IMR-90 (cell line): Measurements from ENCODE around the gene HDAC10. TPM values are rescaled to one million over a fixed set of nuclear protein-coding genes. Genes with fewer than 3 reads are reported as not detected.

Experiments used
- ATAC-seq: fragments of 200-7000 bp; cut with Tn5 transposase; 2 replicates; pipeline ENCODE4 v1.9.1; 2020; ENCODE audit warnings: low read depth, mild to moderate bottlenecking, moderate library complexity
- BruUV-seq: library from RNA; stranded (reverse); fragments of 400-500 nt; replicated peaks from 2 replicates; lab custom pipeline; 2021; lab: Mats Ljungman, UMichigan
- CTCF ChIA-PET: fragments of 300-600 bp; formaldehyde crosslinking; extraction: SDS; loops from one replicate; lab custom pipeline; 2021; ENCODE audit warnings: antibody characterized with exemption; lab: Yijun Ruan, JAX
- POLR2A ChIA-PET: fragments of 300-600 bp; sonication (Branson Sonifier 250); formaldehyde crosslinking; loops from one replicate; lab custom pipeline; 2022; ENCODE audit warnings: antibody characterized with exemption; ENCODE audit not compliant: unreplicated experiment; lab: Charles Lee
- DNase-seq: peaks from one replicate; pipeline ENCODE4 v3.0.0; 2013
- H2AFZ ChIP-seq: replicated peaks from 2 replicates; pipeline ENCODE3; 2013; ENCODE audit warnings: low read length, mild to moderate bottlenecking; ENCODE audit not compliant: poor library complexity
- H2AK5ac ChIP-seq: 2 replicates; pipeline ENCODE4 v1.6.1; 2013; ENCODE audit warnings: low read depth, low read length, inconsistent platforms
- H2AK9ac ChIP-seq: replicated peaks from 2 replicates; pipeline ENCODE3; 2013; ENCODE audit warnings: mild to moderate bottlenecking, low read depth, low read length, moderate library complexity; ENCODE audit not compliant: poor library complexity
- H2BK120ac ChIP-seq: 2 replicates; pipeline ENCODE4 v1.6.1; 2013; ENCODE audit warnings: low read depth, low read length, inconsistent platforms
- H2BK15ac ChIP-seq: 3 replicates; pipeline ENCODE4 v1.6.1; 2013; ENCODE audit warnings: low read depth, low read length, inconsistent platforms
- H2BK20ac ChIP-seq: 2 replicates; pipeline ENCODE4 v1.6.1; 2013; ENCODE audit warnings: low read depth, mild to moderate bottlenecking, inconsistent platforms, low read length, moderate library complexity
- H2BK5ac ChIP-seq: 2 replicates; pipeline ENCODE4 v1.6.1; 2013; ENCODE audit warnings: mild to moderate bottlenecking, low read depth, low read length, inconsistent platforms; ENCODE audit not compliant: poor library complexity, severe bottlenecking
- H3K14ac ChIP-seq: replicated peaks from 2 replicates; pipeline ENCODE4 v1.6.1; 2013; ENCODE audit warnings: low read depth, low read length, inconsistent platforms
- H3K18ac ChIP-seq: 2 replicates; pipeline ENCODE4 v1.6.1; 2013; ENCODE audit warnings: low read depth, low read length, control low read depth
- H3K23ac ChIP-seq: 2 replicates; pipeline ENCODE4 v1.6.1; 2013; ENCODE audit warnings: low read depth, low read length, inconsistent platforms
- H3K27ac ChIP-seq: 2 replicates; pipeline ENCODE4 v1.5.1; 2013; ENCODE audit warnings: mild to moderate bottlenecking, control low read depth, low read length; ENCODE audit not compliant: insufficient read depth
- H3K27me3 ChIP-seq: 2 replicates; pipeline ENCODE4 v1.6.1; 2013; ENCODE audit warnings: low read length; ENCODE audit not compliant: control insufficient read depth, insufficient read depth
- H3K36me3 ChIP-seq: 2 replicates; pipeline ENCODE4 v1.6.1; 2013; ENCODE audit warnings: low read length, mixed read lengths; ENCODE audit not compliant: control insufficient read depth, insufficient read depth
- H3K4ac ChIP-seq: 2 replicates; pipeline ENCODE4 v1.6.1; 2013; ENCODE audit warnings: low read depth, low read length, inconsistent platforms
- H3K4me1 ChIP-seq: 2 replicates; pipeline ENCODE4 v1.6.1; 2013; ENCODE audit warnings: low read length, mixed read lengths; ENCODE audit not compliant: control insufficient read depth, insufficient read depth
- H3K4me2 ChIP-seq: 2 replicates; pipeline ENCODE4 v1.6.1; 2013; ENCODE audit warnings: low read depth, mild to moderate bottlenecking, control low read depth, low read length, moderate library complexity
- H3K4me3 ChIP-seq: 2 replicates; pipeline ENCODE4 v1.5.1; 2013; ENCODE audit warnings: low read depth, mild to moderate bottlenecking, control low read depth, low read length, moderate library complexity; ENCODE audit not compliant: insufficient read depth
- H3K56ac ChIP-seq: 2 replicates; pipeline ENCODE4 v1.6.1; 2013; ENCODE audit warnings: low read length, inconsistent platforms; ENCODE audit not compliant: insufficient read depth; ENCODE audit errors: extremely low read depth
- H3K79me1 ChIP-seq, 2 experiments: 2 replicates each; pipeline ENCODE4 v1.6.1; 2013; ENCODE audit warnings: low read length in 2 of 2, inconsistent platforms in 1 of 2, low read depth in 1 of 2
- H3K9ac ChIP-seq: 2 replicates; pipeline ENCODE4 v1.6.1; 2013; ENCODE audit warnings: low read depth, low read length, control low read depth
- H3K9me1 ChIP-seq: 2 replicates; pipeline ENCODE4 v1.6.1; 2013; ENCODE audit warnings: low read length, inconsistent platforms; ENCODE audit not compliant: insufficient read depth
- H3K9me3 ChIP-seq: 2 replicates; pipeline ENCODE4 v1.6.1; 2013; ENCODE audit warnings: low read length; ENCODE audit not compliant: control insufficient read depth, insufficient read depth
- H4K20me1 ChIP-seq: 2 replicates; pipeline ENCODE4 v1.6.1; 2013; ENCODE audit warnings: low read length, inconsistent platforms; ENCODE audit not compliant: insufficient read depth
- H4K5ac ChIP-seq: 2 replicates; pipeline ENCODE4 v1.6.1; 2013; ENCODE audit warnings: mild to moderate bottlenecking, low read depth, low read length, control low read depth
- H4K8ac ChIP-seq, 2 experiments: 2 replicates each; pipeline ENCODE4 v1.6.1; 2013; ENCODE audit warnings: low read depth in 2 of 2, low read length in 2 of 2, control low read depth in 1 of 2, inconsistent platforms in 1 of 2
- H4K91ac ChIP-seq: 2 replicates; pipeline ENCODE4 v1.6.1; 2013; ENCODE audit warnings: low read depth, low read length, inconsistent platforms; ENCODE audit not compliant: insufficient read depth
- MAZ ChIP-seq: IDR thresholded peaks from 2 replicates; pipeline ENCODE4 v1.6.1; 2012; ENCODE audit warnings: low read depth, mild to moderate bottlenecking, low read length, improper control_type of control experiment, moderate library complexity, borderline replicate concordance
- MXI1 ChIP-seq: IDR thresholded peaks from 2 replicates; pipeline ENCODE4 v1.6.1; 2012; ENCODE audit warnings: low read depth, mild to moderate bottlenecking, low read length, moderate library complexity, borderline replicate concordance
- NFE2L2 ChIP-seq: fragments of 150-350 bp; IDR thresholded peaks from 2 replicates; pipeline ENCODE4 v1.6.1; 2016; ENCODE audit warnings: low read depth, mild to moderate bottlenecking, low read length
- RAD21 ChIP-seq: IDR thresholded peaks from 2 replicates; pipeline ENCODE4 v1.6.1; 2012; ENCODE audit warnings: low read length, improper control_type of control experiment
- RFX5 ChIP-seq: IDR thresholded peaks from 2 replicates; pipeline ENCODE4 v1.8.0; 2012; ENCODE audit warnings: low read depth, mild to moderate bottlenecking, low read length, moderate library complexity
- WGBS, 2 experiments: methylation state at CpG; one replicate each; pipeline versions ENCODE4 v1.1.5 to v1.1.7; 2013; ENCODE audit warnings: missing lambda C conversion rate in 2 of 2; ENCODE audit not compliant: insufficient read length in 1 of 2; ENCODE audit errors: extremely low coverage in 2 of 2; 5-methylcytosine and 5-hydroxymethylcytosine counted together
- dilution Hi-C: fragments of 300-500 bp; cut with HindIII; formaldehyde crosslinking; loops from one replicate; pipeline ENCODE4 v1.14.3; 2018; ENCODE audit warnings: low sequenced_read_pairs; ENCODE audit not compliant: unreplicated experiment
- in situ Hi-C: fragments of 300-500 bp; cut with MboI; formaldehyde crosslinking; loops from 3 replicates; pipeline ENCODE4 v1.14.3; 2019; ENCODE audit warnings: low sequenced_read_pairs, inconsistent platforms, mixed read lengths
- intact Hi-C: fragments of 100-400 bp; cut with micrococcal nuclease; formaldehyde crosslinking; loops from 2 replicates; pipeline ENCODE4 v1.10.0; 2022
- polyA plus RNA-seq, 3 experiments: library from polyadenylated mRNA; depleted of rRNA; stranded (reverse); fragments of >200 nt; gene quantifications; 2 replicates each; pipeline ENCODE4 v1.2.3, GENCODE V29; 2012; ENCODE audit warnings: low replicate concordance in 1 of 3
- total RNA-seq: library from RNA; depleted of rRNA; stranded (reverse); fragments of >200 nt; gene quantifications from 2 replicates; pipeline ENCODE4 v1.2.3, GENCODE V29; 2012

HDAC10 gene
- total and polyA plus RNA-seq, 2 of the 4 experiments (the other 2 are of a cell fraction), result 3.9 to 35.7 TPM

DNA sequence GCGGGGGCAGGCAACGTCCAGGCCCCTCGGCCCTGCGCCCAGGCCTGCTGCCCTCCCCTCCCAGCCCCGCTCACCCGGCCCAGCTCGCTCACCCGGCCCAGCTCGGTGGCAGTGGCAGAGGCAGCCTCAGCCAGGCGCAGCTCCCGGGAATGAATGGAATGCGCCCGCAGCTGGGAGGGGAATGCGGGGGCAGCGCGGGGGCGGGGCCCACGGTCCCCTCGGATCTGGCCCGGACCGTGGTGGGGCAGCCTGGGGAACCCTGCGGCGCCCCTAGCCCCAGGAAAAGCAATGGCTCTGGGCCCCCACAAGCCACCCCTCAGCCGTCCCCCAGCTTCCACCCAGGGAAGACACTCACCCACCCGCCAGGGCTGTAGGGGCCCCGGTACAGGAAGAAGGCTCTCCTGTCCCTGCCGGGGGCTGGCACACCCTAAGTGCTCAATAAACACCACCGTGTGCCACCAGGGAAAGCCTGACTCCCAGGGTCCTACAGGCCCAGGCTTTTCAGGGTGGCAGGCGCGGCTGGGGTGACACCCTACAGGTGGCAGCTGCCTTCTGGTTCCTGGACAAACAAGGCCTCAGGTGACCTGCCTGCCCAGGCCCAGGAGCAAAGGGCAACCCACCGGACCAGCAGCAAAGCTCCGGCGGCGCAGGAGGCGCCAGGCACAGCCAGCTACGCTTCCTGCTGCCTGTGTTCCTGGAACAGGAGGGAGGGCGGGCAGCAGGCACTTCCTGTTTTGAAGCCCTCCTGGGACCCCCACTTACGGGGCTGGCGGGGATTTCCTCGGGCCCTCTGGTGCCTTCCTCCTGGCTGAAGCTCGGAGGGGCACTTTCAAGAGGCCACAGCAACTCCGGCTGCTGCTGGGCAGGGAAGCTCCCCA lies 42.6 kb upstream of the HDAC10 start:
- ChIA-PET POLR2A (interaction anchor here (0.6 to 1.0 kb wide), 2 partner anchors 12 to 17 kb away, joined by 5 to 6 read pairs; no protein-coding TSS in a partner anchor), CTCF (interaction anchor here (1.5 kb wide), 1 partner anchor 33 kb away, joined by 4 read pairs; the partner anchor contains the start of gene DENND6B)
- Histone ChIP-seq H3K9ac (peak overlapping the region; percentile 95), H2BK15ac (peak overlapping the region; percentile 91; the same call in 2 of the 3 replicates), H4K8ac (peak overlapping the region; percentile 88 to 91), H2BK120ac (peak overlapping the region; percentile 92), H4K91ac (peak overlapping the region; percentile 97), H3K14ac (peak overlapping the region; percentile 85; the same call in 1 of the 2 replicates), H3K23ac (peak overlapping the region; percentile 69), H3K79me1 (peaks cover 8 to 70% of the 10 kb centered on the region in 2 experiments; a peak in 3 of 4 replicates), H3K9me1 (peaks cover 3% of the 10 kb centered on the region), H3K4ac (peak overlapping the region; percentile 96), H3K4me1 (peaks cover 34% of the 10 kb centered on the region), H3K4me3 (peak overlapping the region; percentile 41), H2BK5ac (peak overlapping the region; percentile 99), H3K36me3 (peaks cover 27% of the 10 kb centered on the region), H3K56ac (peak overlapping the region; percentile 80; the same call in 1 of the 2 replicates), H3K27ac (peak overlapping the region; percentile 100), H2AK9ac (peak overlapping the region; percentile 94), H4K5ac (peak overlapping the region; percentile 56), H2AK5ac (peak overlapping the region; percentile 91), H3K4me2 (peak overlapping the region; percentile 60), H2AFZ (peak overlapping the region; percentile 69), H3K9me3 (no peaks in the 10 kb centered on the region), H3K18ac (peak overlapping the region; percentile 39), H4K20me1 (peaks cover 90% of the 10 kb centered on the region), H2BK20ac (peak overlapping the region; percentile 88), H3K27me3 (no peaks in the 10 kb centered on the region)
- in situ Hi-C loops (no loop called here), dilution Hi-C loops (no loop called here), intact Hi-C loops (loop anchor here (2.0 to 5.0 kb wide), 2 partner anchors 13 to 34 kb away; partner anchors contain the start of genes DENND6B and PLXNB2)
- TF ChIP-seq NFE2L2 (no peak), MXI1 (peak; percentile 21; the same call in 1 of the 2 replicates), MAZ (peak; percentile 83; the same call in 1 of the 2 replicates), RAD21 (no peak), RFX5 (no peak)
- peak; percentile 92 for ATAC-seq
- WGBS, 2 experiments, result 16% methylated on average over 22 of the region's 42 CpGs; no CpG with 5 or more reads in 1 of the 2 experiments
- BruUV-seq, result no TSS peak
- DNase-seq, result peak; percentile 60
